ENCODE results near the gene PLXNA4. TPM values are rescaled to one million over a fixed set of nuclear protein-coding genes. Genes with fewer than 3 reads are reported as not detected.
A peak's percentile ranks its signal among the peaks of the same experiment; 100 is the strongest.

Gene PLXNA4
- total RNA-seq, 1 experiment from 2014 or later = 0.11 TPM

DNA sequence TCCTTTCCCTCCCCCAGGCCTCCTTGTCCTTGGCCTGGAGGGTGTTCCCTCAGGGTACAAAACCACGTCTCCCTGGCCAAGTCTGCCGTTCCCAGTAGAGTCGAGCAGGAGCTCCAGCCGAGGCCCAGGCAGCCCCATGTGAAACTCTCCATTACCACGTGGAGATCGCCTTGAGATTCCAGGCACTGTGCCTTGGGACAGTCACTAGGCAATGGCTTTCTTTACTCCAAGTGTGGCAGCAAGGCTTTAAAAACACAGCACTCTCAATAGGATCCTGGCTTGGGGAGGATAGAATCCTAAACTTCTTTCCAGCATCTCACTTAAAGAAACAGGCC is 57.5 kb downstream of the PLXNA4 start:
- BruUV-seq (replicated peaks) = no TSS peak
- TF ChIP-seq EZH2 (IDR thresholded peaks at IDR 0.05; ENCODE audit: borderline replicate concordance, low read depth, low read length, poor library complexity, severe bottlenecking) = no peak
- TF ChIP-seq, protein P1, sequence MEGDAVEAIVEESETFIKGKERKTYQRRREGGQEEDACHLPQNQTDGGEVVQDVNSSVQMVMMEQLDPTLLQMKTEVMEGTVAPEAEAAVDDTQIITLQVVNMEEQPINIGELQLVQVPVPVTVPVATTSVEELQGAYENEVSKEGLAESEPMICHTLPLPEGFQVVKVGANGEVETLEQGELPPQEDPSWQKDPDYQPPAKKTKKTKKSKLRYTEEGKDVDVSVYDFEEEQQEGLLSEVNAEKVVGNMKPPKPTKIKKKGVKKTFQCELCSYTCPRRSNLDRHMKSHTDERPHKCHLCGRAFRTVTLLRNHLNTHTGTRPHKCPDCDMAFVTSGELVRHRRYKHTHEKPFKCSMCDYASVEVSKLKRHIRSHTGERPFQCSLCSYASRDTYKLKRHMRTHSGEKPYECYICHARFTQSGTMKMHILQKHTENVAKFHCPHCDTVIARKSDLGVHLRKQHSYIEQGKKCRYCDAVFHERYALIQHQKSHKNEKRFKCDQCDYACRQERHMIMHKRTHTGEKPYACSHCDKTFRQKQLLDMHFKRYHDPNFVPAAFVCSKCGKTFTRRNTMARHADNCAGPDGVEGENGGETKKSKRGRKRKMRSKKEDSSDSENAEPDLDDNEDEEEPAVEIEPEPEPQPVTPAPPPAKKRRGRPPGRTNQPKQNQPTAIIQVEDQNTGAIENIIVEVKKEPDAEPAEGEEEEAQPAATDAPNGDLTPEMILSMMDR (conservative IDR thresholded peaks at IDR 0.05; ENCODE audit: low read depth, low read length) = no peak
- Histone ChIP-seq H3K36me3 (ENCODE audit: insufficient read depth, low read length, poor library complexity, severe bottlenecking) (no peaks in the 10 kb centered on the region), H3K27me3 (replicated peaks; ENCODE audit: insufficient read depth, low read depth, low read length, poor library complexity) (no peaks in the 10 kb centered on the region), H3K4me3 (ENCODE audit: low read depth, low read length, poor library complexity, severe bottlenecking) (no peak overlapping the region), H3K27ac (ENCODE audit: low read depth, low read length, poor library complexity, severe bottlenecking) (no peak overlapping the region), H3K9me3 (ENCODE audit: low read depth, low read length, poor library complexity, severe bottlenecking) (no peaks in the 10 kb centered on the region), H3K4me1 (ENCODE audit: insufficient read depth, low read length, poor library complexity, severe bottlenecking) (peaks cover 13% of the 10 kb centered on the region)
- POLR2A ChIA-PET (ENCODE audit: low non-redundant PET) = no interaction called here
- intact Hi-C loops (cut with micrococcal nuclease; ENCODE audit: unreplicated experiment) = no loop called here
- CTCF ChIA-PET = no interaction called here
- no peak for DNase-seq (ENCODE audit: low spot score)

DNA sequence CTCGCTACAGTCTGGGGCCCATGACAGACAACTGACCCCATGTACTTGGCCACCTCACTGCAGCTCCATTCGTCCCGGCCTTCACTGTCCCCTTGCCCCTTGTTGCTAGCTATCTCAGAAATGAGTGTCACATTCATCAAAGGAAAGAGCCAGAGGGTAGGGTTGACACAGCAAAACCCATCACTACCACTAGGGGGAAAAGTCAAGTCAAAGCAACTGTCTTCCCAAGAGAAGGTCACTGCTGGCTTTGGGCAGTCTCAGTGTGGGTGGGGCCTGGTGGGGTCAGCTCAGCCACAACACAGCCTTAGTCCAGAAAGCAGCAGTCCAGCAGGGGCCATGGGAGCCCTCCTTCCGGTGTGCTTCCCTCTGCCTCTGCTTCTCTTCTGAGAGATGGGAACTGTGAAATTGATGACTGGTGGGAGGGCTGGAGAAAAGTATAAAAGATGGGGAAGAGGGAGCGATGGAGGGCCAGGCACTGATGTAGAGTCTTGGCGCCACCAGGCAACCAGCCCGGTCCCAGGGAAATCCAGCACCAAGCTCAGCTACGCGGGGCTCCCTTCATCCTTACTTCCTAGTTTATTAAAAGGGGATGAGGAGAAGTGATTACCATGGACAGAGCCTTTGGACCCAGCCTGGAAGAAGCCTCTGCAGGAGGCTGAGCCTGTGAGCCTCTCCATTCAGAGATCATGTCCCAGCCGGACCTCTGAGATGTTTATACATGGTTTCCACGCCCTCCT is 58.0 kb downstream of the PLXNA4 start:
- POLR2A ChIA-PET (ENCODE audit: low non-redundant PET) = no interaction called here
- H3K36me3 ChIP-seq (ENCODE audit: insufficient read depth, low read length, poor library complexity, severe bottlenecking) = no peaks in the 10 kb centered on the region
- no TSS peak for BruUV-seq (replicated peaks)
- TF ChIP-seq, protein P1 (conservative IDR thresholded peaks at IDR 0.05; ENCODE audit: low read depth, low read length) = peak; percentile 58
- no peak for TF ChIP-seq EZH2 (IDR thresholded peaks at IDR 0.05; ENCODE audit: borderline replicate concordance, low read depth, low read length, poor library complexity, severe bottlenecking)
- H3K9me3 ChIP-seq (ENCODE audit: low read depth, low read length, poor library complexity, severe bottlenecking) = no peaks in the 10 kb centered on the region
- intact Hi-C loops (cut with micrococcal nuclease; ENCODE audit: unreplicated experiment) = no loop called here
- CTCF ChIA-PET = interaction anchor here (0.6 kb wide), 1 partner anchor 39 kb away, joined by 3 read pairs; no protein-coding TSS in a partner anchor
- H3K4me3 ChIP-seq (ENCODE audit: low read depth, low read length, poor library complexity, severe bottlenecking) = no peak overlapping the region
- no peak overlapping the region for H3K27ac ChIP-seq (ENCODE audit: low read depth, low read length, poor library complexity, severe bottlenecking)
- H3K4me1 ChIP-seq (ENCODE audit: insufficient read depth, low read length, poor library complexity, severe bottlenecking) = peaks cover 13% of the 10 kb centered on the region
- peak; percentile 26 for DNase-seq (ENCODE audit: low spot score)
- no peaks in the 10 kb centered on the region for H3K27me3 ChIP-seq (replicated peaks; ENCODE audit: insufficient read depth, low read depth, low read length, poor library complexity)

GRCh38 chr7:132516042-132516840 is 60.0 kb downstream of the PLXNA4 start:
- TF ChIP-seq EZH2 (IDR thresholded peaks at IDR 0.05; ENCODE audit: borderline replicate concordance, low read depth, low read length, poor library complexity, severe bottlenecking) = no peak
- TF ChIP-seq, protein P1 (conservative IDR thresholded peaks at IDR 0.05; ENCODE audit: low read depth, low read length) = no peak
- POLR2A ChIA-PET (ENCODE audit: low non-redundant PET) = no interaction called here
- Histone ChIP-seq H3K4me1 (ENCODE audit: insufficient read depth, low read length, poor library complexity, severe bottlenecking) (peaks cover 13% of the 10 kb centered on the region), H3K36me3 (ENCODE audit: insufficient read depth, low read length, poor library complexity, severe bottlenecking) (no peaks in the 10 kb centered on the region), H3K27me3 (replicated peaks; ENCODE audit: insufficient read depth, low read depth, low read length, poor library complexity) (no peaks in the 10 kb centered on the region), H3K9me3 (ENCODE audit: low read depth, low read length, poor library complexity, severe bottlenecking) (no peaks in the 10 kb centered on the region), H3K27ac (ENCODE audit: low read depth, low read length, poor library complexity, severe bottlenecking) (no peak overlapping the region), H3K4me3 (ENCODE audit: low read depth, low read length, poor library complexity, severe bottlenecking) (no peak overlapping the region)
- BruUV-seq (replicated peaks) = no TSS peak
- intact Hi-C loops (cut with micrococcal nuclease; ENCODE audit: unreplicated experiment) = no loop called here
- CTCF ChIA-PET = no interaction called here
- DNase-seq (ENCODE audit: low spot score) = no peak

All from A673 (cell line).